Measurements from ENCODE around the gene LHFPL3. TPM values are rescaled to one million over a fixed set of nuclear protein-coding genes. Genes with fewer than 3 reads are reported as not detected.

LHFPL3 gene
- polyA plus RNA-seq, 2 of the 4 experiments (the other 2 are of a cell fraction), result not detected

DNA sequence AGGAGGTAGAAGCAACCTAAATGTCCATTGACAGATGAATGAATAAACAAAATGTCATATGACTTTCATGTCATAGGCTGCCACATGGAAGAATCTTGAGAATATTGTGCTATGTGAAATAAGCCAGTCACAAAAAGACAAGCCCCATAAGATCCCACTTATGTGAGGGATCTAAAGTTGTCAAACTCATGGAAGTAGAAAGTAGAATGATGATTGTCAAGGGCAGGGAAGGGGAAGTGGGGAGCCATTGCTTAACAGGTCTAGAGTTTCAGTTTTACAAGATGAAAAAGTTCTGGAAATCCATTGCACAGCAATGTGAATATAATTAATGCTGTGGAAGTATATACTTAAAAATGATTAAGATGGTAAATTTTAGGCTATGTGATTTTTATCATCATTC is 456.3 kb downstream of the LHFPL3 start:
- no peaks in the 10 kb centered on the region for H3K9me3 ChIP-seq
- ATAC-seq, result no peak
- H3K27ac ChIP-seq, result no peak overlapping the region
- ChIA-PET CTCF (no interaction called here), POLR2A (no interaction called here)
- no peak overlapping the region for H3K4me2 ChIP-seq
- FAIRE-seq, result no peak
- H3K4me3 ChIP-seq, result no peak overlapping the region
- DNase-seq (ENCODE audit: low read depth in 1 of 2, low spot score in 1 of 2), result no peak
- H3K4me1 ChIP-seq, result no peaks in the 10 kb centered on the region
- TF ChIP-seq MAZ (IDR thresholded peaks at IDR 0.05; ENCODE audit: borderline replicate concordance, low read depth, low read length) (no peak), PHF8 (IDR thresholded peaks at IDR 0.05; ENCODE audit: borderline replicate concordance, low read depth) (no peak), TP53 (CRISPR knock-in tag; IDR thresholded peaks at IDR 0.05) (no peak), NR3C1 (IDR thresholded peaks at IDR 0.05) (no peak), MAFK (IDR thresholded peaks at IDR 0.05; ENCODE audit: partially characterized antibody) (no peak), GATA3 (IDR thresholded peaks at IDR 0.05; ENCODE audit: borderline replicate concordance) (no peak), TFCP2L1 (CRISPR knock-in tag; IDR thresholded peaks at IDR 0.05) (no peak), MYC (IDR thresholded peaks at IDR 0.05; ENCODE audit: borderline replicate concordance, low read length) (no peak), JUN (IDR thresholded peaks at IDR 0.05) (no peak), ZNF302 (CRISPR knock-in tag; IDR thresholded peaks at IDR 0.05) (no peak), EHF (CRISPR knock-in tag; IDR thresholded peaks at IDR 0.05) (no peak), ESRRA (IDR thresholded peaks at IDR 0.05; ENCODE audit: borderline replicate concordance, low read length) (no peak), ZSCAN20 (CRISPR knock-in tag; IDR thresholded peaks at IDR 0.05) (no peak)
- TF ChIP-seq, protein P1, sequence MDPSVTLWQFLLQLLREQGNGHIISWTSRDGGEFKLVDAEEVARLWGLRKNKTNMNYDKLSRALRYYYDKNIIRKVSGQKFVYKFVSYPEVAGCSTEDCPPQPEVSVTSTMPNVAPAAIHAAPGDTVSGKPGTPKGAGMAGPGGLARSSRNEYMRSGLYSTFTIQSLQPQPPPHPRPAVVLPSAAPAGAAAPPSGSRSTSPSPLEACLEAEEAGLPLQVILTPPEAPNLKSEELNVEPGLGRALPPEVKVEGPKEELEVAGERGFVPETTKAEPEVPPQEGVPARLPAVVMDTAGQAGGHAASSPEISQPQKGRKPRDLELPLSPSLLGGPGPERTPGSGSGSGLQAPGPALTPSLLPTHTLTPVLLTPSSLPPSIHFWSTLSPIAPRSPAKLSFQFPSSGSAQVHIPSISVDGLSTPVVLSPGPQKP (IDR thresholded peaks at IDR 0.05; ENCODE audit: low read depth, low read length), result no peak
- TF ChIP-seq, protein P2, sequence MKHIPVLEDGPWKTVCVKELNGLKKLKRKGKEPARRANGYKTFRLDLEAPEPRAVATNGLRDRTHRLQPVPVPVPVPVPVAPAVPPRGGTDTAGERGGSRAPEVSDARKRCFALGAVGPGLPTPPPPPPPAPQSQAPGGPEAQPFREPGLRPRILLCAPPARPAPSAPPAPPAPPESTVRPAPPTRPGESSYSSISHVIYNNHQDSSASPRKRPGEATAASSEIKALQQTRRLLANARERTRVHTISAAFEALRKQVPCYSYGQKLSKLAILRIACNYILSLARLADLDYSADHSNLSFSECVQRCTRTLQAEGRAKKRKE (CRISPR knock-in tag; IDR thresholded peaks at IDR 0.05; ENCODE audit: low read depth), result no peak
- TF ChIP-seq, protein P3, sequence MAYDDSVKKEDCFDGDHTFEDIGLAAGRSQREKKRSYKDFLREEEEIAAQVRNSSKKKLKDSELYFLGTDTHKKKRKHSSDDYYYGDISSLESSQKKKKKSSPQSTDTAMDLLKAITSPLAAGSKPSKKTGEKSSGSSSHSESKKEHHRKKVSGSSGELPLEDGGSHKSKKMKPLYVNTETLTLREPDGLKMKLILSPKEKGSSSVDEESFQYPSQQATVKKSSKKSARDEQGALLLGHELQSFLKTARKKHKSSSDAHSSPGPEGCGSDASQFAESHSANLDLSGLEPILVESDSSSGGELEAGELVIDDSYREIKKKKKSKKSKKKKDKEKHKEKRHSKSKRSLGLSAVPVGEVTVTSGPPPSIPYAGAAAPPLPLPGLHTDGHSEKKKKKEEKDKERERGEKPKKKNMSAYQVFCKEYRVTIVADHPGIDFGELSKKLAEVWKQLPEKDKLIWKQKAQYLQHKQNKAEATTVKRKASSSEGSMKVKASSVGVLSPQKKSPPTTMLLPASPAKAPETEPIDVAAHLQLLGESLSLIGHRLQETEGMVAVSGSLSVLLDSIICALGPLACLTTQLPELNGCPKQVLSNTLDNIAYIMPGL (CRISPR knock-in tag; IDR thresholded peaks at IDR 0.05; ENCODE audit: borderline replicate concordance), result no peak
- TF ChIP-seq, protein P4, sequence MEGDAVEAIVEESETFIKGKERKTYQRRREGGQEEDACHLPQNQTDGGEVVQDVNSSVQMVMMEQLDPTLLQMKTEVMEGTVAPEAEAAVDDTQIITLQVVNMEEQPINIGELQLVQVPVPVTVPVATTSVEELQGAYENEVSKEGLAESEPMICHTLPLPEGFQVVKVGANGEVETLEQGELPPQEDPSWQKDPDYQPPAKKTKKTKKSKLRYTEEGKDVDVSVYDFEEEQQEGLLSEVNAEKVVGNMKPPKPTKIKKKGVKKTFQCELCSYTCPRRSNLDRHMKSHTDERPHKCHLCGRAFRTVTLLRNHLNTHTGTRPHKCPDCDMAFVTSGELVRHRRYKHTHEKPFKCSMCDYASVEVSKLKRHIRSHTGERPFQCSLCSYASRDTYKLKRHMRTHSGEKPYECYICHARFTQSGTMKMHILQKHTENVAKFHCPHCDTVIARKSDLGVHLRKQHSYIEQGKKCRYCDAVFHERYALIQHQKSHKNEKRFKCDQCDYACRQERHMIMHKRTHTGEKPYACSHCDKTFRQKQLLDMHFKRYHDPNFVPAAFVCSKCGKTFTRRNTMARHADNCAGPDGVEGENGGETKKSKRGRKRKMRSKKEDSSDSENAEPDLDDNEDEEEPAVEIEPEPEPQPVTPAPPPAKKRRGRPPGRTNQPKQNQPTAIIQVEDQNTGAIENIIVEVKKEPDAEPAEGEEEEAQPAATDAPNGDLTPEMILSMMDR (IDR thresholded peaks at IDR 0.05), result no peak
- TF ChIP-seq, protein P5, sequence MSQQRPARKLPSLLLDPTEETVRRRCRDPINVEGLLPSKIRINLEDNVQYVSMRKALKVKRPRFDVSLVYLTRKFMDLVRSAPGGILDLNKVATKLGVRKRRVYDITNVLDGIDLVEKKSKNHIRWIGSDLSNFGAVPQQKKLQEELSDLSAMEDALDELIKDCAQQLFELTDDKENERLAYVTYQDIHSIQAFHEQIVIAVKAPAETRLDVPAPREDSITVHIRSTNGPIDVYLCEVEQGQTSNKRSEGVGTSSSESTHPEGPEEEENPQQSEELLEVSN (IDR thresholded peaks at IDR 0.05; ENCODE audit: borderline replicate concordance, low read depth), result no peak

DNA sequence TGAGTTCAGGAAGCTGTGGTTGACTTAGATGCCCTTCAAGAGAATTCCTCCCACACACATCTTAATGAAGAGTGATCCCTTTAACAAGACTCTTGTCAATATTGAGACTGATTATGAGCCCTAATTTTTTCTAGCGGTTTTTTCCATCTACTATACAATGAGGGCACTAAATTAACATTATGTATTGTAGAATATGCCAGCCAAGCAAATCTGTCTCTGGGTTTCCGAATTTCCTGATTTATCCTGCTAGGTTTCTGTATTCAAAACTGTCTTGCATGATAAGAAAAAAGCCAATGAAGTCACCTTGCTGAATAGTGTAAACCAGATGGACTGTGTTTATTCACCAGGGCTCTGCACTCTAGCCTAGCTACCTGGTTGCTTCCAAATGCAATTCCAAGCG is 461.4 kb downstream of the LHFPL3 start:
- CTCF ChIA-PET, result no interaction called here
- DNase-seq (ENCODE audit: low read depth in 1 of 2, low spot score in 1 of 2), result no peak
- FAIRE-seq, result no peak
- H3K4me2 ChIP-seq, result no peak overlapping the region
- H3K4me3 ChIP-seq, result no peak overlapping the region
- TF ChIP-seq, protein P6, sequence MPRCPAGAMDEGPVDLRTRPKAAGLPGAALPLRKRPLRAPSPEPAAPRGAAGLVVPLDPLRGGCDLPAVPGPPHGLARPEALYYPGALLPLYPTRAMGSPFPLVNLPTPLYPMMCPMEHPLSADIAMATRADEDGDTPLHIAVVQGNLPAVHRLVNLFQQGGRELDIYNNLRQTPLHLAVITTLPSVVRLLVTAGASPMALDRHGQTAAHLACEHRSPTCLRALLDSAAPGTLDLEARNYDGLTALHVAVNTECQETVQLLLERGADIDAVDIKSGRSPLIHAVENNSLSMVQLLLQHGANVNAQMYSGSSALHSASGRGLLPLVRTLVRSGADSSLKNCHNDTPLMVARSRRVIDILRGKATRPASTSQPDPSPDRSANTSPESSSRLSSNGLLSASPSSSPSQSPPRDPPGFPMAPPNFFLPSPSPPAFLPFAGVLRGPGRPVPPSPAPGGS (IDR thresholded peaks at IDR 0.05), result no peak
- TF ChIP-seq, protein P2 (CRISPR knock-in tag; IDR thresholded peaks at IDR 0.05; ENCODE audit: low read depth), result no peak
- TF ChIP-seq MAFK (IDR thresholded peaks at IDR 0.05; ENCODE audit: partially characterized antibody) (peak; percentile 58), RARB (CRISPR knock-in tag; IDR thresholded peaks at IDR 0.05) (no peak), RAD21 (conservative IDR thresholded peaks at IDR 0.05 in 1 of 2, IDR thresholded peaks at IDR 0.05 in 1 of 2) (no peak), FOSB (CRISPR knock-in tag; IDR thresholded peaks at IDR 0.05) (no peak), CBX8 (IDR thresholded peaks at IDR 0.05) (no peak)
- TF ChIP-seq, protein P5 (IDR thresholded peaks at IDR 0.05; ENCODE audit: borderline replicate concordance, low read depth), result no peak
- 10% methylated on average over 3 of the region's 3 CpGs for WGBS (ENCODE audit: missing lambda C conversion rate)
- H3K9me3 ChIP-seq, result no peaks in the 10 kb centered on the region
- H3K4me1 ChIP-seq, result no peaks in the 10 kb centered on the region; the same call in 2 of the 3 replicates
- ATAC-seq, result no peak
- POLR2A ChIA-PET, result no interaction called here
- no peak overlapping the region for H3K27ac ChIP-seq
